Right lobe of liver (tissue), 6 donors: ENCODE data around the gene NAT8L. TPM values are rescaled to one million over a fixed set of nuclear protein-coding genes. Genes with fewer than 3 reads are reported as not detected.

Source experiments
- ATAC-seq, 4 donors: fragments of 200-7000 bp; cut with Tn5 transposase; one replicate each; pipeline ENCODE4 v1.9.1; 2020; ENCODE audit warnings: mild to moderate bottlenecking in 4 of 4, moderate library complexity in 4 of 4
- DNase-seq, 3 donors: peaks; one replicate each; pipeline ENCODE4 v3.0.0-alpha.2; 2020
- H3K27ac ChIP-seq, 3 donors: fragments of 200-600 bp; one replicate each; pipeline ENCODE4 v1.8.0; 2022
- H3K27me3 ChIP-seq, 2 donors: fragments of 200-600 bp; one replicate each; pipeline ENCODE4 v1.8.0; 2022
- H3K36me3 ChIP-seq, 4 donors: fragments of 200-600 bp; sonication (generic) in 1 of 4; one replicate each; pipeline versions ENCODE4 v1.5.1 to v1.8.0; 2017 to 2022; ENCODE audit warnings: control low read depth in 1 of 4
- H3K4me1 ChIP-seq, 4 donors: fragments of 200-600 bp; sonication (generic) in 1 of 4; one replicate each; pipeline versions ENCODE4 v1.5.1 to v1.8.0; 2017 to 2022; ENCODE audit warnings: control low read depth in 1 of 4
- H3K4me3 ChIP-seq, 3 donors: fragments of 200-600 bp; one replicate each; pipeline ENCODE4 v1.8.0; 2022
- H3K9me3 ChIP-seq, 4 donors: fragments of 200-600 bp; sonication (generic) in 1 of 4; one replicate each; pipeline versions ENCODE4 v1.5.1 to v1.8.0; 2017 to 2022; ENCODE audit warnings: control low read depth in 1 of 4
- POLR2A ChIP-seq: fragments of 450-650 bp; IDR thresholded peaks from one replicate; pipeline ENCODE4 v1.6.1; 2017; ENCODE audit warnings: antibody characterized with exemption, mild to moderate bottlenecking
- WGBS: methylation state at CpG from one replicate; pipeline ENCODE4 v1.1.6; 2018; ENCODE audit warnings: low coverage, low lambda C conversion rate; ENCODE audit not compliant: insufficient coverage; ENCODE audit errors: missing lambda C conversion rate; 5-methylcytosine and 5-hydroxymethylcytosine counted together
- intact Hi-C, 2 donors: fragments of 100-400 bp; cut with DNase I; formaldehyde crosslinking; loops; one replicate each; pipeline versions ENCODE4 v1.11.2 to v1.14.1; 2022
- total RNA-seq, 6 experiments: library from RNA; depleted of rRNA in 2 of 6; stranded (reverse); fragments of >200 nt in 2 of 6; fragmentation: NEBNext Ultra II Directional in 3 of 6; extraction: Animal tissue kit (Norgen Biotek cat#: 25700) in 3 of 6; gene quantifications; one replicate each; pipeline versions ENCODE4 v1.1.0 to v1.2.4, GENCODE V29; 2016 to 2023
- TF ChIP-seq, protein P1 (sequence below), 4 donors: fragments of 200-600 bp in 3 of 4; fragments of 450-650 bp in 1 of 4; IDR thresholded peaks; one replicate each; pipeline versions ENCODE4 v1.5.1 to v1.8.0; 2016 to 2022; ENCODE audit warnings: antibody characterized with exemption in 4 of 4, mild to moderate bottlenecking in 2 of 4
- donor health status: DM: no; HTN: yes; CAD: no.
- donor health status: DM: no; HTN: no; CAD: no.
- donor health status: DM: no; HTN: no; CAD: no.
- donor health status: DM: no; HTN: yes; CAD: no.
- donor health status: DM: no; HTN: yes; CAD: no.

NAT8L gene
- total RNA-seq, 6 experiments from 2014 or later, result 0.02 to 0.05 TPM; not detected in 4

- H3K4me3 ChIP-seq, result no peak overlapping the region
- ATAC-seq (no peak), DNase-seq (peak in 1 of 3 donors; percentile 44)
- TF ChIP-seq POLR2A, result no peak
- TF ChIP-seq, protein P1, sequence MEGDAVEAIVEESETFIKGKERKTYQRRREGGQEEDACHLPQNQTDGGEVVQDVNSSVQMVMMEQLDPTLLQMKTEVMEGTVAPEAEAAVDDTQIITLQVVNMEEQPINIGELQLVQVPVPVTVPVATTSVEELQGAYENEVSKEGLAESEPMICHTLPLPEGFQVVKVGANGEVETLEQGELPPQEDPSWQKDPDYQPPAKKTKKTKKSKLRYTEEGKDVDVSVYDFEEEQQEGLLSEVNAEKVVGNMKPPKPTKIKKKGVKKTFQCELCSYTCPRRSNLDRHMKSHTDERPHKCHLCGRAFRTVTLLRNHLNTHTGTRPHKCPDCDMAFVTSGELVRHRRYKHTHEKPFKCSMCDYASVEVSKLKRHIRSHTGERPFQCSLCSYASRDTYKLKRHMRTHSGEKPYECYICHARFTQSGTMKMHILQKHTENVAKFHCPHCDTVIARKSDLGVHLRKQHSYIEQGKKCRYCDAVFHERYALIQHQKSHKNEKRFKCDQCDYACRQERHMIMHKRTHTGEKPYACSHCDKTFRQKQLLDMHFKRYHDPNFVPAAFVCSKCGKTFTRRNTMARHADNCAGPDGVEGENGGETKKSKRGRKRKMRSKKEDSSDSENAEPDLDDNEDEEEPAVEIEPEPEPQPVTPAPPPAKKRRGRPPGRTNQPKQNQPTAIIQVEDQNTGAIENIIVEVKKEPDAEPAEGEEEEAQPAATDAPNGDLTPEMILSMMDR (IDR thresholded peaks at IDR 0.05), result no peak
- no peaks in the 10 kb centered on the region for H3K9me3 ChIP-seq
- no peak overlapping the region for H3K27ac ChIP-seq
- intact Hi-C loops, result no loop called here
- H3K4me1 ChIP-seq, result no peaks in the 10 kb centered on the region
- WGBS, result 84% methylated on average over 15 of the region's 26 CpGs
- H3K36me3 ChIP-seq, result no peaks in the 10 kb centered on the region
- no peaks in the 10 kb centered on the region for H3K27me3 ChIP-seq
Observed at GRCh38 chr4:2067446-2068197, 8.5 kb downstream of the NAT8L start.

DNA sequence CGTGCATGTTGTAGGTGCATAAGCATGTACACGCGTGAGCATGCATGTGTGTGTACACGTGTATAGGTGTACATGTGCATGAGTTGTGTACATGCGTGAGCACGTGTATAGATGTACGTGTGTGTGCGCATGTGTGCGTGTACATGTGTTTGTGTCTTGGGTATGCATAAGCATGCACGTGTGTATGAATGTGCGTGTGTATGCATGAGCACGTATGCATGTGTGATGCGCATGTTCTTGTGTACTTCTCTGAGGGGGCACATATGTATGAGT lies 9.0 kb downstream of the NAT8L start:
- Histone ChIP-seq H3K9me3 (no peaks in the 10 kb centered on the region), H3K36me3 (no peaks in the 10 kb centered on the region), H3K4me1 (no peaks in the 10 kb centered on the region), H3K27me3 (no peaks in the 10 kb centered on the region), H3K4me3 (no peak overlapping the region), H3K27ac (no peak overlapping the region)
- intact Hi-C loops, result no loop called here
- DNase-seq, result no peak
- no peak for TF ChIP-seq POLR2A
- TF ChIP-seq, protein P1 (IDR thresholded peaks at IDR 0.05), result no peak
- ATAC-seq, result no peak
- WGBS, result 92% methylated on average over 11 of the region's 13 CpGs

DNA sequence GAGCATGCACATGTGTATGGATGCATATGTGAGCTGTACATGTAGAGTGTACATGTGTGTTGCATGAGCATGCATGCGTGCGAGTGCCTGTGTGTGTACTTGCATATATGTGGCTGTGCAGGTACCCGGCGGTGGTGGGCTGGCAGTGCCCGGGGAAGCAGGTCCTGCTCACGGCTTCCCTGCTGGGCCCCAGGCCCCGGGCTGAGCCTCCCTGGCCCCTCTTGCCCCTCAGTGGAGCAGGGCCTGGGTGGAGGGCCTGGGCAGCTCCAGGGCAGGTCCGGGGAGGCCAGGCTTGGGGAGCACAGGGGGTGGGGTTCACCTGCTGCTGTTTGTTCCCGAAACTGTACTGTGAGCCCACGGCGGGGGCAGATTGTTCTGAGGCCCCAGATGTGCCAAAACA lies 9.4 kb downstream of the NAT8L start:
- no peak for ATAC-seq
- no CpG with 5 or more reads among the region's 11 CpGs for WGBS
- H3K27me3 ChIP-seq, result no peaks in the 10 kb centered on the region

GRCh38 chr4:2069161-2069971 lies 10.2 kb downstream of the NAT8L start:
- no peak overlapping the region for H3K4me3 ChIP-seq
- no peaks in the 10 kb centered on the region for H3K36me3 ChIP-seq
- 72% methylated on average over 2 of the region's 17 CpGs for WGBS
- no peaks in the 10 kb centered on the region for H3K4me1 ChIP-seq
- intact Hi-C loops, result no loop called here
- H3K27ac ChIP-seq, result no peak overlapping the region
- DNase-seq (peak in 1 of 3 donors; percentile 32), ATAC-seq (no peak)
- no peaks in the 10 kb centered on the region for H3K27me3 ChIP-seq
- H3K9me3 ChIP-seq, result no peaks in the 10 kb centered on the region
- TF ChIP-seq, protein P1 (IDR thresholded peaks at IDR 0.05), result no peak
- no peak for TF ChIP-seq POLR2A

More for the DNA sequence above, 9.4 kb downstream of the NAT8L start:
- Histone ChIP-seq H3K4me1 (no peaks in the 10 kb centered on the region), H3K9me3 (no peaks in the 10 kb centered on the region), H3K27ac (no peak overlapping the region), H3K36me3 (no peaks in the 10 kb centered on the region), H3K4me3 (no peak overlapping the region)
- peak in 1 of 3 donors; percentile 45 for DNase-seq
- intact Hi-C loops, result no loop called here
- no peak for TF ChIP-seq POLR2A
- TF ChIP-seq, protein P1 (IDR thresholded peaks at IDR 0.05), result no peak
